Lower lobe of right lung (tissue), 2 donors: ENCODE results near the gene F12. TPM values are rescaled to one million over a fixed set of nuclear protein-coding genes. Genes with fewer than 3 reads are reported as not detected.

ENCODE experiments used
- ATAC-seq, 2 donors: fragments of 200-7000 bp; cut with Tn5 transposase; one replicate each; pipeline ENCODE4 v1.9.1; 2020 to 2022; ENCODE audit warnings: mild to moderate bottlenecking in 2 of 2, moderate library complexity in 2 of 2
- DNase-seq: peaks from one replicate; pipeline ENCODE4 v3.0.0-alpha.2; 2020
- H3K27ac ChIP-seq: fragments of 200-600 bp; one replicate; pipeline ENCODE4 v1.8.0; 2022
- H3K27me3 ChIP-seq: fragments of 200-600 bp; one replicate; pipeline ENCODE4 v1.8.0; 2022; ENCODE audit warnings: low read depth
- H3K36me3 ChIP-seq: fragments of 200-600 bp; one replicate; pipeline ENCODE4 v1.8.0; 2022; ENCODE audit warnings: mild to moderate bottlenecking
- H3K4me1 ChIP-seq: fragments of 200-600 bp; one replicate; pipeline ENCODE4 v1.8.0; 2022
- H3K4me3 ChIP-seq: fragments of 200-600 bp; one replicate; pipeline ENCODE4 v1.8.0; 2022; ENCODE audit warnings: mild to moderate bottlenecking
- H3K9me3 ChIP-seq: fragments of 200-600 bp; one replicate; pipeline ENCODE4 v1.8.0; 2022
- intact Hi-C: fragments of 100-400 bp; cut with DNase I; formaldehyde crosslinking; loops from one replicate; pipeline ENCODE4 v1.11.0; 2022
- long read RNA-seq: library from polyadenylated mRNA; unstranded; transcript quantifications from one replicate; pipeline ENCODE4 v2.0.0, GENCODE V29; 2021
- total RNA-seq: library from RNA; stranded (reverse); fragmentation: NEBNext Ultra II Directional; extraction: Animal tissue kit (Norgen Biotek cat#: 25700); gene quantifications from one replicate; pipeline ENCODE4 v1.2.1, GENCODE V29; 2021
- TF ChIP-seq, protein P1 (sequence below): fragments of 200-600 bp; IDR thresholded peaks from one replicate; pipeline ENCODE4 v1.8.0; 2022; ENCODE audit warnings: antibody characterized with exemption, mild to moderate bottlenecking
- donor health status: DM: no; HTN: yes; CAD: no; lungs with severe emphysema.

F12 gene
- total RNA-seq = 0.80 TPM
- long read RNA-seq, partial matches to known transcripts = 0 of 1 reads
- long read RNA-seq, other reads (novel, unspliced or antisense) = 1 of 1 reads

- DNase-seq = no peak
- no peak for ATAC-seq
- Histone ChIP-seq H3K27ac (no peak within 1 kb of the TSS), H3K36me3 (no peaks in the 10 kb centered on the region), H3K9me3 (no peaks in the 10 kb centered on the region), H3K4me3 (no peak within 1 kb of the TSS), H3K4me1 (peaks cover 22% of the 10 kb centered on the region), H3K27me3 (no peaks in the 10 kb centered on the region)
- TF ChIP-seq, protein P1, sequence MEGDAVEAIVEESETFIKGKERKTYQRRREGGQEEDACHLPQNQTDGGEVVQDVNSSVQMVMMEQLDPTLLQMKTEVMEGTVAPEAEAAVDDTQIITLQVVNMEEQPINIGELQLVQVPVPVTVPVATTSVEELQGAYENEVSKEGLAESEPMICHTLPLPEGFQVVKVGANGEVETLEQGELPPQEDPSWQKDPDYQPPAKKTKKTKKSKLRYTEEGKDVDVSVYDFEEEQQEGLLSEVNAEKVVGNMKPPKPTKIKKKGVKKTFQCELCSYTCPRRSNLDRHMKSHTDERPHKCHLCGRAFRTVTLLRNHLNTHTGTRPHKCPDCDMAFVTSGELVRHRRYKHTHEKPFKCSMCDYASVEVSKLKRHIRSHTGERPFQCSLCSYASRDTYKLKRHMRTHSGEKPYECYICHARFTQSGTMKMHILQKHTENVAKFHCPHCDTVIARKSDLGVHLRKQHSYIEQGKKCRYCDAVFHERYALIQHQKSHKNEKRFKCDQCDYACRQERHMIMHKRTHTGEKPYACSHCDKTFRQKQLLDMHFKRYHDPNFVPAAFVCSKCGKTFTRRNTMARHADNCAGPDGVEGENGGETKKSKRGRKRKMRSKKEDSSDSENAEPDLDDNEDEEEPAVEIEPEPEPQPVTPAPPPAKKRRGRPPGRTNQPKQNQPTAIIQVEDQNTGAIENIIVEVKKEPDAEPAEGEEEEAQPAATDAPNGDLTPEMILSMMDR = no peak
- intact Hi-C loops = loop anchor here (10.0 kb wide), 1 partner anchor 46 kb away; no protein-coding TSS in a partner anchor
Observed at GRCh38 chr5:177409043-177409801, at the start of gene F12. F12 (minus strand) TSS chr5:177409564; CDS start chr5:177409527, 37 bp downstream.

- H3K4me3 ChIP-seq = no peak overlapping the region
- no peak overlapping the region for H3K27ac ChIP-seq
- peaks cover 38% of the 10 kb centered on the region for H3K4me1 ChIP-seq
- H3K36me3 ChIP-seq = peaks cover 19% of the 10 kb centered on the region
- H3K9me3 ChIP-seq = no peaks in the 10 kb centered on the region
- ATAC-seq = no peak
- TF ChIP-seq, protein P1 = no peak
- DNase-seq = no peak
- intact Hi-C loops = loop anchor here (10.0 kb wide), 1 partner anchor 54 kb away; the partner anchor contains the start of genes F12 and PFN3
- H3K27me3 ChIP-seq = no peaks in the 10 kb centered on the region
Observed at GRCh38 chr5:177458912-177459350, 49.6 kb upstream of the F12 start.

DNA sequence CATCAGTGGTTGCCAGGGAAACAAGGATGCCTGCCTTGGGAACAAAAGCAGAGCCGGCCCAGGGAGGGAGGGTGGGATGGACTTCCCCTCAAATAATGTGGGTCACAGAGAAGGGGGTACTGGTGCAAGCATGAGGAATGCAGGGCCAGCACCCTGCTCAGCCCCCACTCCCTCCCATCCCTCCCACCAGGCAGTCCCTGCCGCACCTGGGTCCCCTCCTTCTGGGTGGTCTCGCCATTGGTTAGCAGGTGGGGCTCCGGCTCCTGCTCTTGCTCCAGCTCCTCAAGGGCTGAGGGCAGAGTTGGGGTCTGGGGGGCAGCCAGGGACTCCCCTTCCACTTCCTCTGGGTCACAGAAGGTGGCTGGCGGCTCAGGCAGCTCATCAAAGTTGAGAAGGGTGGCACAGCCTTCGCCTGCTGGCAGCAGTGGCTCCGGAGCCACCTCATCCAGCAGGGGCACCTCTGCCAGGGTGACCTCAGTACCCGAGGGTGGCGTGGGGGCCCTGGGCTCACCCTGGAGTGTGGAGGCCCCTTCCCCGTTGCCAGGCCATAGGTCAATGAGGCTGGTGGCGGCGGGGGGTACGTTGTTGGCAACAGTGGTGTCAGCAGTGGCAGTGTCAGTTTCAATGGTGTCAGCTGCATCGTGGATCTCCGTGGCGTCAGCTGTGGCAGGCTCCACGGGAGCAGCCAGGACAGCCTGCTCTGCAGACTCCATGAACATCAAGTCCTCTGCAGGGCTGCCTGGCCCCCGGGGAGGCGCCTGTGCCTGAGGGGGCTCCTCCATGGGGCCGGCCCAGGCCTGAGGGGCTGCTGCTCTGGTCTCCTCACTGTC lies 48.7 kb upstream of the F12 start:
- ATAC-seq (no peak), DNase-seq (no peak)
- no peak overlapping the region for H3K4me3 ChIP-seq
- H3K36me3 ChIP-seq = peaks cover 19% of the 10 kb centered on the region
- intact Hi-C loops = loop anchor here (10.0 kb wide), 1 partner anchor 53 kb away; the partner anchor contains the start of genes F12 and PFN3
- peaks cover 40% of the 10 kb centered on the region for H3K4me1 ChIP-seq
- peak overlapping the region; percentile 6 for H3K27ac ChIP-seq
- no peaks in the 10 kb centered on the region for H3K27me3 ChIP-seq
- no peaks in the 10 kb centered on the region for H3K9me3 ChIP-seq
- TF ChIP-seq, protein P1 = no peak

- Histone ChIP-seq H3K27ac (no peak overlapping the region), H3K4me1 (peaks cover 37% of the 10 kb centered on the region), H3K27me3 (peaks cover 6% of the 10 kb centered on the region), H3K4me3 (no peak overlapping the region), H3K9me3 (no peaks in the 10 kb centered on the region), H3K36me3 (peaks cover 19% of the 10 kb centered on the region)
- ATAC-seq = peak; percentile 43 to 50
- DNase-seq = peak; percentile 83
- intact Hi-C loops = loop anchor here (10.0 kb wide), 1 partner anchor 52 kb away; the partner anchor contains the start of genes F12 and PFN3
- TF ChIP-seq, protein P1 = peak; percentile 37
Observed at GRCh38 chr5:177456976-177457851, 47.9 kb upstream of the F12 start.
